ENCODE results near the gene THUMPD1.

DNA sequence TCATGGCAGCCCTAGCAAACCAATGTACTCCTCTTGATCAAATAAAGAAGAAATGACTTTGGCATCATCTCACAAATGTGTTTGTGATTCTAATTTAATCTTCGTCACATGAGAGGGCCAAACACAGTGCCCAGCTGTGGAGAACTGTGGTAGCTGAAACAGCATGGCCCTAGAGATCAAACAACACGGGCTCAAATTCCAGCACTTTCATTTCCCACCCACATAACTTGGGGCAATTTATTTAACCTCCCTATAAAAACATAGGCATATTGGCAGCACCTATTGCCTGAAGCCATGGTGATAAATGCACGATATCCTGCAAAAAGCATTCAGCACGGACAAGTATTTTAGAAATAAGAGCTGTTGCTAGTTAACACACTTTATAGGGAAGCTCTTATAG is 46.6 kb downstream of the THUMPD1 start:
- TF ChIP-seq SIX5 (IDR thresholded peaks at IDR 0.05; ENCODE audit: low read depth, low read length, severe bottlenecking) (no peak), ATF7 (IDR thresholded peaks at IDR 0.05; ENCODE audit: low read depth) (no peak)

All from GM12878 (cell line).